ENCODE measurements around the gene DEAF1.
A peak's percentile ranks its signal among the peaks of the same experiment; 100 is the strongest.

DEAF1 gene

GRCh38 chr11:721247-721740 is 26.3 kb upstream of the DEAF1 start:
- DNase-seq (ENCODE audit: low read depth in 2 of 2), result no peak

GRCh38 chr11:720642-721246 is 25.7 kb upstream of the DEAF1 start:
- peak in 1 of 2 donors; percentile 39 for DNase-seq (ENCODE audit: low read depth in 2 of 2)

- DNase-seq (ENCODE audit: low read depth in 2 of 2), result no peak
These were observed 25.1 kb upstream of the DEAF1 start for GRCh38 chr11:720017-720641.

GRCh38 chr11:719214-720016 is 24.4 kb upstream of the DEAF1 start:
- DNase-seq (ENCODE audit: low read depth in 2 of 2), result no peak

- no peak for DNase-seq (ENCODE audit: low read depth in 2 of 2)
These were observed 19.4 kb upstream of the DEAF1 start for GRCh38 chr11:714436-714835.

GRCh38 chr11:709109-709997 is 14.3 kb upstream of the DEAF1 start:
- DNase-seq (ENCODE audit: low read depth in 2 of 2), result no peak

GRCh38 chr11:708511-708910 is 13.5 kb upstream of the DEAF1 start:
- no peak for DNase-seq (ENCODE audit: low read depth in 2 of 2)

- DNase-seq (ENCODE audit: low read depth in 2 of 2), result no peak
These were observed 12.9 kb upstream of the DEAF1 start for GRCh38 chr11:707817-708420.

- DNase-seq (ENCODE audit: low read depth in 2 of 2), result no peak
These were observed 12.2 kb upstream of the DEAF1 start for GRCh38 chr11:706957-707816.

- no peak for DNase-seq (ENCODE audit: low read depth in 2 of 2)
These were observed 11.5 kb upstream of the DEAF1 start for GRCh38 chr11:706439-706956.

- DNase-seq (ENCODE audit: low read depth in 2 of 2), result no peak
These were observed 10.8 kb upstream of the DEAF1 start, which contains the start of gene EPS8L2 for GRCh38 chr11:705646-706438. Gene EPS8L2 (plus strand): TSS chr11:706231. CDS start chr11:709408, 3,177 bp downstream.

GRCh38 chr11:704781-705645 is 10.0 kb upstream of the DEAF1 start:
- DNase-seq (ENCODE audit: low read depth in 2 of 2), result no peak

- DNase-seq (ENCODE audit: low read depth in 2 of 2), result no peak
These were observed 9.2 kb upstream of the DEAF1 start for GRCh38 chr11:704228-704674.

GRCh38 chr11:703506-703905 is 8.5 kb upstream of the DEAF1 start:
- no peak for DNase-seq (ENCODE audit: low read depth in 2 of 2)

GRCh38 chr11:702462-703461 is 7.7 kb upstream of the DEAF1 start:
- no peak for DNase-seq (ENCODE audit: low read depth in 2 of 2)

GRCh38 chr11:701741-702461 is 6.9 kb upstream of the DEAF1 start:
- DNase-seq (ENCODE audit: low read depth in 2 of 2), result no peak

Measured in activated CD4-positive, alpha-beta T cell treated with anti-CD3 and anti-CD28 coated beads for 24 hours (primary cell).